Glutamatergic neuron (in vitro differentiated cells): ENCODE results near the gene COL5A3. TPM values are rescaled to one million over a fixed set of nuclear protein-coding genes. Genes with fewer than 3 reads are reported as not detected.

ENCODE experiments used
- DNase-seq: peaks from one replicate; pipeline ENCODE4 v3.0.0; 2022
- H3K27ac Mint-ChIP-seq: one replicate; pipeline ENCODE4 v1.8.0; 2020; ENCODE audit warnings: mild to moderate bottlenecking, mixed read lengths, inconsistent platforms; ENCODE audit not compliant: unreplicated experiment
- H3K27me3 Mint-ChIP-seq: one replicate; pipeline ENCODE4 v1.8.0; 2020; ENCODE audit warnings: mild to moderate bottlenecking, moderate library complexity, mixed read lengths, inconsistent platforms; ENCODE audit not compliant: unreplicated experiment
- H3K36me3 Mint-ChIP-seq: one replicate; pipeline ENCODE4 v1.8.0; 2020; ENCODE audit warnings: mild to moderate bottlenecking, mixed read lengths, inconsistent platforms; ENCODE audit not compliant: unreplicated experiment
- H3K4me1 Mint-ChIP-seq: one replicate; pipeline ENCODE4 v1.8.0; 2020; ENCODE audit warnings: mild to moderate bottlenecking, low read depth, mixed read lengths, inconsistent platforms; ENCODE audit not compliant: unreplicated experiment
- H3K4me3 Mint-ChIP-seq: one replicate; pipeline ENCODE4 v1.8.0; 2020; ENCODE audit warnings: mild to moderate bottlenecking, mixed read lengths, inconsistent platforms; ENCODE audit not compliant: unreplicated experiment
- H3K9me3 Mint-ChIP-seq: one replicate; pipeline ENCODE4 v1.8.0; 2020; ENCODE audit warnings: mild to moderate bottlenecking, moderate library complexity, mixed read lengths, inconsistent platforms; ENCODE audit not compliant: unreplicated experiment
- CTCF ChIP-seq: fragments of 200-600 bp; sonication (generic); IDR thresholded peaks from one replicate; pipeline ENCODE4 v1.5.0; 2021; ENCODE audit not compliant: partially characterized antibody, unreplicated experiment
- total RNA-seq: library from RNA; stranded (reverse); fragmentation: NEBNext Ultra II Directional; extraction: Animal tissue kit (Norgen Biotek cat#: 25700); gene quantifications from one replicate; pipeline ENCODE4 v1.2.1, GENCODE V29; 2021; ENCODE audit not compliant: unreplicated experiment

COL5A3 gene
- total RNA-seq, 1 donor from 2014 or later: 0.10 TPM

DNA sequence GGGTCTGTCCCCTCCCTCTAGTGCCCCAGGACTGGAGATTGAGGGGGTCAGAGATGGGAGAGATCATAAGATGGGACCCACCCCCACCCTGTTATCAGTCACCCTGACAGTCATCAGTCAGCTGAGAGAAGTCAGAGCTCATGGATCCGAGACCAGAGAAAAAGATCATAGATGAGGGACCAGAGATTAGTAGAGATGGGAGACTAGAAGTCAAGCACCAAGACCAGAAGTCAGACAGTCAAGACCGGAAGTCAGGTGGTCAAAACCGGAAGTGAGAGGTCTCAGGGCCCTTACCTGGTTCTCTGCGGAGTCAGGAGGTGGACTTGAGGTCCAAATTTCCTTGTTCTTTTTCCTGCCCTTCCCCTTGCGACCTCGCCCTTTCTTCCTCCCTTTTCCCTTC lies 7.0 kb downstream of the COL5A3 start:
- no peak for TF ChIP-seq CTCF
- Mint-ChIP-seq H3K4me1 (no peaks in the 10 kb centered on the region), H3K9me3 (peaks cover 10% of the 10 kb centered on the region), H3K4me3 (no peak overlapping the region), H3K27ac (no peak overlapping the region), H3K36me3 (peaks cover 5% of the 10 kb centered on the region), H3K27me3 (peaks cover 14% of the 10 kb centered on the region)
- no peak for DNase-seq

DNA sequence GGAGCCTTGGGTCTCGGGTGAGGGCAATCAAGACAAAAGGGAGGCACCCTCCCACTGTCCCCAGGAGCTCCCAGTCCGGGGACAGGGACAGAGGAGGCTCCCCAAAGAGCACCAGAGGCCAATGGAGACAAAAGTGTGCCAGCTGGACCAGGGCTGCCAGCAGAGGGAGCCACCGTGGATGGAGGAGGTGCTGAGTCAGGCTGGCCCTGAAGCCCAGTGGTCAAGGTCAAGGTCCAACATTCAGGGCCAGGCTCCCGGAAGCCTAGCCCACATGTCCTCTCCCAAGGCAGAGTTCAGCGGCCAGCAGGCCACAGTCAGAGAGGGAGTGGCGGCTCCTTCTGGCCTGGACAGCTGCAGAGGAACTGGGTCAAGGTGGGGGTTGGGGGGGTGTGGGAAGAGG lies 8.4 kb downstream of the COL5A3 start:
- no peak for DNase-seq
- no peak for TF ChIP-seq CTCF
- Mint-ChIP-seq H3K27ac (no peak overlapping the region), H3K27me3 (peaks cover 11% of the 10 kb centered on the region), H3K36me3 (peaks cover 5% of the 10 kb centered on the region), H3K4me1 (no peaks in the 10 kb centered on the region), H3K9me3 (peaks cover 10% of the 10 kb centered on the region), H3K4me3 (no peak overlapping the region)

DNA sequence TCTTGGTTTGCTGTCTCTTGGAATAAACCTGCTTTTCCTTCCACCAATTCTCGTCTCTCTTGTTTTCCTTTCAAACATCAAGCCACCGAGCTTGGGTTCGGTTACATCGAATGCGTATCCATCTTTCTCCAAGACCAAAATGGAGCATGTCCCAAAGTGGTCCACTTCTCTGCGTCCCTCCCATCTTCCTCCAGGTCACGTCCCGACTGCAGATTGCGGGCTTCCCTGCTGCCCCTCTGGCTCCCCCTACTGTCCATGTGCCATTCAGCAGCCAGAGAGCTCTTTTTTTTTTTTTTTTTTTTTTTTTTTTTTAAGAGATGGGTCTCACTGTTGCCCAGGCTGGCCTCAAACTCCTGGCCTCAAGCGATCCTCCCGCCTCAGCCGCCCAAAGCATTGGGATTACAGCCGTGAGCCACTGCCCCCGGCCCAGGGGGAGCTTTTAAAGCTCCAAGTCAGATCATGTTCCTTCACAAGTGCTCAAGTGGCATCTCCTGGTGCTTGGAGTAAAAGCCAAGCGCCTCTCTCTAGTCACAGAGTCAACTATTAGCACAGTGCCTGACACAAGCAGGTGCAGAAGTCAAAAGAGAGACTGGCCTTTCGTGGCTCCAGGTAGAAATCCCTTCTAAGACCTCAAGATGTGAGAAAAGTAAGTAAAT lies 10.0 kb downstream of the COL5A3 start:
- Mint-ChIP-seq H3K27me3 (peaks cover 9% of the 10 kb centered on the region), H3K9me3 (peaks cover 8% of the 10 kb centered on the region), H3K4me1 (no peaks in the 10 kb centered on the region), H3K36me3 (peaks cover 5% of the 10 kb centered on the region), H3K4me3 (no peak overlapping the region), H3K27ac (no peak overlapping the region)
- peak; percentile 86 for TF ChIP-seq CTCF
- DNase-seq: peak; percentile 81

- DNase-seq: no peak
- Mint-ChIP-seq H3K4me1 (no peaks in the 10 kb centered on the region), H3K27me3 (peaks cover 5% of the 10 kb centered on the region), H3K36me3 (no peaks in the 10 kb centered on the region), H3K9me3 (peaks cover 6% of the 10 kb centered on the region), H3K27ac (no peak overlapping the region), H3K4me3 (no peak overlapping the region)
- TF ChIP-seq CTCF: no peak
Observed at GRCh38 chr19:9996541-9996940, 13.8 kb downstream of the COL5A3 start.

DNA sequence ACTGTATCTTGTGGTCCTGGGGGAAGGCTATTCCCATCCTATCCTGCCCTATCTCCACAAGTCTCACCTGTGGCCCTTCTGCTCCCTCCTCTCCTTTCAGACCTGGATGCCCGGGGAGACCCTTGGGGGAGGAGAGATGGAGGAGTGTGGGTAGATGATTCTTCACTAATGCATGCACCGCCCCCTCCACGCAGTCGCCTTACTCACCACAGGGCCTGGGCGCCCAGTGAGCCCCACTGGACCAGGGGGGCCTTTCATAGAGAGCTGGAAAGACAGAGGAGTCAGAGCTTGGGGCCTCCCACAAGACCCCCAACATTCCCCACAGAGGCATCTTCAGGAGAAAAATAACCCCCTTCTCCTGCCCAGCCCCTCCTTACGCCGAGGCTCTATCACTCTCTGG lies 14.3 kb downstream of the COL5A3 start:
- Mint-ChIP-seq H3K9me3 (peaks cover 6% of the 10 kb centered on the region), H3K27ac (no peak overlapping the region), H3K4me1 (no peaks in the 10 kb centered on the region), H3K4me3 (no peak overlapping the region), H3K36me3 (no peaks in the 10 kb centered on the region), H3K27me3 (peaks cover 3% of the 10 kb centered on the region)
- no peak for TF ChIP-seq CTCF
- no peak for DNase-seq
